Cardiac fibroblast (primary cell): Measurements from ENCODE around the gene SEPTIN2.

ENCODE experiments used
- DNase-seq, 2 donors: peaks; one replicate each; pipeline versions ENCODE4 v3.0.0 to v3.0.0-alpha.2; 2010; ENCODE audit warnings: low read depth in 2 of 2
- H3K4me3 ChIP-seq, 2 donors: replicated peaks in 1 of 2; 1 replicate in 1 of 2; 2 replicates in 1 of 2; pipeline ENCODE4 v1.5.1; 2011; ENCODE audit warnings: low read depth in 2 of 2, low read length in 2 of 2, mild to moderate bottlenecking in 2 of 2, moderate library complexity in 1 of 2
- CTCF ChIP-seq: IDR thresholded peaks from one replicate; pipeline ENCODE4 v1.5.1; 2011; ENCODE audit warnings: low read depth, mild to moderate bottlenecking, low read length, inconsistent platforms

Gene SEPTIN2

GRCh38 chr2:241356871-241357260 is 41.1 kb downstream of the SEPTIN2 start:
- H3K4me3 ChIP-seq: peak overlapping the region; percentile 71 to 82
- TF ChIP-seq CTCF: no peak
- no peak for DNase-seq

GRCh38 chr2:241357531-241357930 is 41.8 kb downstream of the SEPTIN2 start:
- DNase-seq: no peak
- peak overlapping the region; percentile 71 to 82 for H3K4me3 ChIP-seq

GRCh38 chr2:241358470-241358869 is 42.7 kb downstream of the SEPTIN2 start:
- DNase-seq: peak in 1 of 2 donors; percentile 43
- TF ChIP-seq CTCF: no peak
- no peak overlapping the region for H3K4me3 ChIP-seq

More at GRCh38 chr2:241357531-241357930, 41.8 kb downstream of the SEPTIN2 start:
- no peak for TF ChIP-seq CTCF

GRCh38 chr2:241359481-241360045 is 43.8 kb downstream of the SEPTIN2 start:
- DNase-seq: no peak
- no peak overlapping the region for H3K4me3 ChIP-seq
- TF ChIP-seq CTCF: no peak

- DNase-seq: no peak
- no peak overlapping the region for H3K4me3 ChIP-seq
- no peak for TF ChIP-seq CTCF
Observed at GRCh38 chr2:241363426-241363825, 47.7 kb downstream of the SEPTIN2 start.

- no peak for DNase-seq
- no peak for TF ChIP-seq CTCF
- no peak overlapping the region for H3K4me3 ChIP-seq
Observed at GRCh38 chr2:241364781-241365180, 49.1 kb downstream of the SEPTIN2 start.

- TF ChIP-seq CTCF: no peak
- DNase-seq: no peak
- no peak overlapping the region for H3K4me3 ChIP-seq
Observed at GRCh38 chr2:241366678-241367077, 51.0 kb downstream of the SEPTIN2 start.
